ENCODE data around the gene CNPY3. TPM values are rescaled to one million over a fixed set of nuclear protein-coding genes. Genes with fewer than 3 reads are reported as not detected.

The CNPY3 gene
- total and polyA plus RNA-seq, 2 of the 13 experiments (the other 11 are each of a cell fraction or from before 2014, with no cell fraction given) = 42.3 to 60.2 TPM

DNA sequence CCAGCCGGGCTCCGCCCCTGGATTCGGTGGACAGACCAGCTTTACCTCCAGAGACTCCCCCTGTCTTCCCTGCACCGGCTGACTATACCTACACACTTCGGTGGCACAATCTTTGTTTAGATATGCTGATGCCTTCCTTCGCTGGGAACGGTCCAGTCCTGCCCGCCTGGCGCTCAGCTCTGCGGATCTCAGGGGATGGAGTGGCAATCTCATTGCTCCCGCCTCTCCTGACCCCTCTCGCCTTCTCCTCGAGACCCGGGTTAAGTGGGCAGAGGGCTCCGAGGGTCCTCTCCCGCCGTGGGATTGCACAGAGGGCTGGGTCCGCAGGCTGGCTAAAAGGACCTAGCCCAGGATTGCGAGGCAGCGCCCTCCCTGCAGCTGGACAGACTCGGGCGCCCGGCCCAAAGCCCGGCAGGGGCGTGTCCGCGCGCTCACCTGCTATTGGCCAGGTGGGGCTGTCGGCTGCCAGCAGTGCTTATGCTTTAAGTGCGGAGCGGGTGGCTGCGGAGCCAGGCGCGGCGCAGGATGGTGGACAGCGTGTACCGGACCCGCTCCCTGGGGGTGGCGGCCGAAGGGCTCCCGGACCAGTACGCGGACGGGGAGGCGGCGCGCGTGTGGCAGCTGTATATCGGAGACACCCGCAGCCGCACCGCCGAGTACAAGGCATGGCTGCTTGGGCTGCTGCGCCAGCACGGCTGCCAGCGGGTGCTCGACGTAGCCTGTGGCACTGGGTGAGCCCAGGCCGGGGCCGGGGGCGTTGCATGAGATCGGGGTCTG, 31.2 kb downstream of the CNPY3 start, which contains the start of gene GNMT (continued):
- TF ChIP-seq, protein P1, sequence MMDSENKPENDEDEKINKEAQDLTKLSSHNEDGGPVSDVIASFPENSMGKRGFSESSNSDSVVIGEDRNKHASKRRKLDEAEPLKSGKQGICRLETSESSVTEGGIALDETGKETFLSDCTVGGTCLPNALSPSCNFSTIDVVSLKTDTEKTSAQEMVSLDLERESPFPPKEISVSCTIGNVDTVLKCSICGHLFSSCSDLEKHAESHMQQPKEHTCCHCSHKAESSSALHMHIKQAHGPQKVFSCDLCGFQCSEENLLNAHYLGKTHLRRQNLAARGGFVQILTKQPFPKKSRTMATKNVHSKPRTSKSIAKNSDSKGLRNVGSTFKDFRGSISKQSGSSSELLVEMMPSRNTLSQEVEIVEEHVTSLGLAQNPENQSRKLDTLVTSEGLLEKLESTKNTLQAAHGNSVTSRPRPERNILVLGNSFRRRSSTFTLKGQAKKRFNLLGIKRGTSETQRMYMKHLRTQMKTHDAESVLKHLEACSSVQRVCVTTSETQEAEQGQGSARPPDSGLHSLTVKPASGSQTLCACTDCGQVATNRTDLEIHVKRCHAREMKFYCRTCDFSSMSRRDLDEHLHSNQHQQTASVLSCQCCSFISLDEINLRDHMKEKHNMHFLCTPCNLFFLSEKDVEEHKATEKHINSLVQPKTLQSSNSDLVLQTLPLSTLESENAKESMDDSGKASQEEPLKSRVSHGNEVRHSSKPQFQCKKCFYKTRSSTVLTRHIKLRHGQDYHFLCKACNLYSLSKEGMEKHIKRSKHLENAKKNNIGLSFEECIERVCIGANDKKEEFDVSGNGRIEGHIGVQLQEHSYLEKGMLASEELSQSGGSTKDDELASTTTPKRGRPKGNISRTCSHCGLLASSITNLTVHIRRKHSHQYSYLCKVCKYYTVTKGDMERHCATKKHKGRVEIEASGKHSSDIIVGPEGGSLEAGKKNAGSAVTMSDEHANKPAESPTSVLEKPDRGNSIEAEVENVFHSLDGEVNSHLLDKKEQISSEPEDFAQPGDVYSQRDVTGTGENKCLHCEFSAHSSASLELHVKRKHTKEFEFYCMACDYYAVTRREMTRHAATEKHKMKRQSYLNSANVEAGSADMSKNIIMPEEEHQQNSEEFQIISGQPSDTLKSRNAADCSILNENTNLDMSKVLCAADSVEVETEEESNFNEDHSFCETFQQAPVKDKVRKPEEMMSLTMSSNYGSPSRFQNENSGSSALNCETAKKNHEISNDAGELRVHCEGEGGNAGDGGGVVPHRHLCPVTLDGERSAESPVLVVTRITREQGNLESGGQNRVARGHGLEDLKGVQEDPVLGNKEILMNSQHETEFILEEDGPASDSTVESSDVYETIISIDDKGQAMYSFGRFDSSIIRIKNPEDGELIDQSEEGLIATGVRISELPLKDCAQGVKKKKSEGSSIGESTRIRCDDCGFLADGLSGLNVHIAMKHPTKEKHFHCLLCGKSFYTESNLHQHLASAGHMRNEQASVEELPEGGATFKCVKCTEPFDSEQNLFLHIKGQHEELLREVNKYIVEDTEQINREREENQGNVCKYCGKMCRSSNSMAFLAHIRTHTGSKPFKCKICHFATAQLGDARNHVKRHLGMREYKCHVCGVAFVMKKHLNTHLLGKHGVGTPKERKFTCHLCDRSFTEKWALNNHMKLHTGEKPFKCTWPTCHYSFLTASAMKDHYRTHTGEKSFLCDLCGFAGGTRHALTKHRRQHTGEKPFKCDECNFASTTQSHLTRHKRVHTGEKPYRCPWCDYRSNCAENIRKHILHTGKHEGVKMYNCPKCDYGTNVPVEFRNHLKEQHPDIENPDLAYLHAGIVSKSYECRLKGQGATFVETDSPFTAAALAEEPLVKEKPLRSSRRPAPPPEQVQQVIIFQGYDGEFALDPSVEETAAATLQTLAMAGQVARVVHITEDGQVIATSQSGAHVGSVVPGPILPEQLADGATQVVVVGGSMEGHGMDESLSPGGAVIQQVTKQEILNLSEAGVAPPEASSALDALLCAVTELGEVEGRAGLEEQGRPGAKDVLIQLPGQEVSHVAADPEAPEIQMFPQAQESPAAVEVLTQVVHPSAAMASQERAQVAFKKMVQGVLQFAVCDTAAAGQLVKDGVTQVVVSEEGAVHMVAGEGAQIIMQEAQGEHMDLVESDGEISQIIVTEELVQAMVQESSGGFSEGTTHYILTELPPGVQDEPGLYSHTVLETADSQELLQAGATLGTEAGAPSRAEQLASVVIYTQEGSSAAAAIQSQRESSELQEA (CRISPR knock-in tag; IDR thresholded peaks at IDR 0.05; ENCODE audit: not compliant biosample characterization) = peak; percentile 54
- TF ChIP-seq SUZ12 (IDR thresholded peaks at IDR 0.05; ENCODE audit: low read depth, low read length) (no peak), ZNF781 (CRISPR knock-in tag; IDR thresholded peaks at IDR 0.05; ENCODE audit: borderline replicate concordance, not compliant biosample characterization) (no peak), ZBTB20 (CRISPR knock-in tag; IDR thresholded peaks at IDR 0.05; ENCODE audit: borderline replicate concordance, low read depth) (no peak), AKAP8 (CRISPR knock-in tag; IDR thresholded peaks at IDR 0.05) (no peak; the same call in 1 of the 2 replicates), MXI1 (IDR thresholded peaks at IDR 0.05; ENCODE audit: borderline replicate concordance, low read depth, low read length) (peak; percentile 84; the same call in 1 of the 3 replicates)
